Activated T-cell treated with anti-CD3 and anti-CD28 coated beads, Interleukin-2, amount 50 U/mL, for 72 hours (primary cell): ENCODE measurements around the gene DCUN1D1. TPM values are rescaled to one million over a fixed set of nuclear protein-coding genes. Genes with fewer than 3 reads are reported as not detected.

Experiments
- ATAC-seq, 2 donors: fragments of 150-1000 bp; cut with Tn5 transposase; replicated peaks in 1 of 2; 2 replicates each; pipeline ENCODE4 v1.10.0; 2021; ENCODE audit warnings: moderate library complexity in 2 of 2, mild to moderate bottlenecking in 1 of 2
- DNase-seq, 2 donors: peaks; one replicate each; pipeline ENCODE4 v3.0.0; 2021 to 2022; ENCODE audit warnings: mixed read lengths in 1 of 2
- H3K27ac Mint-ChIP-seq: one replicate; pipeline ENCODE4 v1.8.0; 2022; ENCODE audit warnings: mild to moderate bottlenecking, moderate library complexity, mixed read lengths
- H3K27me3 Mint-ChIP-seq: one replicate; pipeline ENCODE4 v1.8.0; 2022; ENCODE audit warnings: low read depth, mixed read lengths
- H3K36me3 Mint-ChIP-seq, 2 donors: one replicate each; pipeline ENCODE4 v1.8.0; 2022; ENCODE audit warnings: mixed read lengths in 2 of 2, mild to moderate bottlenecking in 1 of 2; ENCODE audit not compliant: insufficient read depth in 2 of 2
- H3K4me1 Mint-ChIP-seq: one replicate; pipeline ENCODE4 v1.8.0; 2022; ENCODE audit warnings: low read depth, mixed read lengths
- H3K4me3 Mint-ChIP-seq, 2 donors: one replicate each; pipeline ENCODE4 v1.8.0; 2022; ENCODE audit warnings: mild to moderate bottlenecking in 2 of 2, mixed read lengths in 2 of 2, moderate library complexity in 2 of 2
- H3K9me3 Mint-ChIP-seq, 2 donors: one replicate each; pipeline ENCODE4 v1.8.0; 2022; ENCODE audit warnings: mixed read lengths in 2 of 2
- total RNA-seq, 2 donors: library from RNA; stranded (reverse); gene quantifications; one replicate each; pipeline ENCODE4 v1.2.3, GENCODE V29; 2022

Gene DCUN1D1
- total RNA-seq, 2 donors from 2014 or later, result 43.6 to 44.6 TPM

GRCh38 chr3:182892226-182892625 is 88.1 kb downstream of the DCUN1D1 start:
- Mint-ChIP-seq H3K27me3 (no peaks in the 10 kb centered on the region), H3K27ac (no peak overlapping the region), H3K9me3 (no peaks in the 10 kb centered on the region), H3K36me3 (peaks cover 3 to 4% of the 10 kb centered on the region in 2 donors), H3K4me3 (no peak overlapping the region), H3K4me1 (no peaks in the 10 kb centered on the region)
- DNase-seq (no peak), ATAC-seq (no peak)

- no peaks in the 10 kb centered on the region for H3K9me3 Mint-ChIP-seq
- H3K27me3 Mint-ChIP-seq, result no peaks in the 10 kb centered on the region
- no peaks in the 10 kb centered on the region for H3K4me1 Mint-ChIP-seq
Observed at GRCh38 chr3:182891364-182891763, 89.0 kb downstream of the DCUN1D1 start.

GRCh38 chr3:182889948-182890629 is 90.2 kb downstream of the DCUN1D1 start:
- H3K36me3 Mint-ChIP-seq, result peaks cover 4% of the 10 kb centered on the region in 2 donors
- no peak overlapping the region for H3K27ac Mint-ChIP-seq

More at GRCh38 chr3:182891364-182891763, 89.0 kb downstream of the DCUN1D1 start:
- no peak overlapping the region for H3K27ac Mint-ChIP-seq
- peaks cover 4% of the 10 kb centered on the region in 2 donors for H3K36me3 Mint-ChIP-seq
- no peak for DNase-seq
- no peak overlapping the region for H3K4me3 Mint-ChIP-seq
- ATAC-seq, result no peak

More at GRCh38 chr3:182889948-182890629, 90.2 kb downstream of the DCUN1D1 start:
- H3K9me3 Mint-ChIP-seq, result no peaks in the 10 kb centered on the region
- no peaks in the 10 kb centered on the region for H3K27me3 Mint-ChIP-seq
- no peak for ATAC-seq
- H3K4me3 Mint-ChIP-seq, result no peak overlapping the region
- no peaks in the 10 kb centered on the region for H3K4me1 Mint-ChIP-seq
- no peak for DNase-seq

Other genes starting within 250 kb of the DCUN1D1 start
- 100 to 1,000 TPM in 1 of 2 donors, 10 to 100 TPM in 1; 91.1 to 105 TPM for gene ATP11B, start 187.0 kb downstream of the DCUN1D1 start, total RNA-seq
- gene MCCC1, start 119.0 kb upstream of the DCUN1D1 start, total RNA-seq, result 10 to 100 TPM; 35.5 to 40.8 TPM
- gene LAMP3, start 182.2 kb upstream of the DCUN1D1 start, total RNA-seq, result 10 to 100 TPM; 14.7 to 19.8 TPM